OCI-LY1 (cell line): ENCODE results near the gene USP15.

Experiments used
- H2AFZ ChIP-seq: fragments of 200-600 bp; sonication (generic), shearing (Covaris generic); 2 replicates; pipeline ENCODE4 v1.6.0; 2014; ENCODE audit warnings: antibody characterized with exemption, mild to moderate bottlenecking, low read length
- H3F3A ChIP-seq: fragments of 200-600 bp; sonication (generic), shearing (Covaris generic); 2 replicates; pipeline ENCODE4 v1.6.0; 2014; ENCODE audit warnings: mild to moderate bottlenecking, antibody characterized with exemption, low read length, moderate library complexity; ENCODE audit not compliant: insufficient read depth
- H3K27ac ChIP-seq: fragments of 200-600 bp; sonication (generic); 2 replicates; pipeline ENCODE4 v1.5.1; 2014; ENCODE audit warnings: low read length, mixed run types, mild to moderate bottlenecking, low read depth; ENCODE audit not compliant: poor library complexity, severe bottlenecking
- H3K27me3 ChIP-seq: fragments of 200-600 bp; sonication (generic); 2 replicates; pipeline ENCODE4 v1.6.0; 2014; ENCODE audit warnings: antibody characterized with exemption, mild to moderate bottlenecking, low read length, moderate library complexity; ENCODE audit not compliant: insufficient read depth
- H3K36me3 ChIP-seq: fragments of 200-600 bp; sonication (generic); 2 replicates; pipeline ENCODE4 v1.6.1; 2014; ENCODE audit warnings: mild to moderate bottlenecking, antibody characterized with exemption, low read length, moderate library complexity, mixed read lengths; ENCODE audit not compliant: insufficient read depth
- H3K4me1 ChIP-seq: fragments of 200-600 bp; sonication (generic); 2 replicates; pipeline ENCODE4 v1.5.1; 2014; ENCODE audit warnings: mild to moderate bottlenecking, low read length, moderate library complexity; ENCODE audit not compliant: insufficient read depth, severe bottlenecking
- H3K4me2 ChIP-seq: fragments of 200-600 bp; sonication (generic), shearing (Covaris generic); 2 replicates; pipeline ENCODE4 v1.6.1; 2014; ENCODE audit warnings: low read length
- H3K4me3 ChIP-seq: fragments of 200-600 bp; sonication (generic); 2 replicates; pipeline ENCODE4 v1.5.1; 2014; ENCODE audit warnings: low read length, low read depth, mild to moderate bottlenecking, mixed read lengths; ENCODE audit not compliant: poor library complexity, severe bottlenecking
- H3K79me2 ChIP-seq: fragments of 200-600 bp; shearing (Covaris generic); 2 replicates; pipeline ENCODE4 v1.6.1; 2016; ENCODE audit warnings: mixed run types, low read length, mixed read lengths; ENCODE audit not compliant: insufficient read depth
- H3K9ac ChIP-seq: fragments of 200-600 bp; sonication (generic), shearing (Covaris generic); 2 replicates; pipeline ENCODE4 v1.6.1; 2014; ENCODE audit warnings: mild to moderate bottlenecking, low read length, mixed read lengths
- H3K9me2 ChIP-seq: fragments of 200-600 bp; sonication (generic), shearing (Covaris generic); 2 replicates; pipeline ENCODE4 v1.6.1; 2014; ENCODE audit warnings: low read depth, mild to moderate bottlenecking, low read length, mixed read lengths
- H3K9me3 ChIP-seq: fragments of 200-600 bp; shearing (Covaris generic); 2 replicates; pipeline ENCODE4 v1.6.1; 2014; ENCODE audit warnings: low read length, mixed read lengths
- H4K20me1 ChIP-seq: fragments of 200-600 bp; sonication (generic), shearing (Covaris generic); 2 replicates; pipeline ENCODE4 v1.6.0; 2016; ENCODE audit warnings: mild to moderate bottlenecking, low read length; ENCODE audit not compliant: insufficient read depth
- EZH2 ChIP-seq: fragments of 200-600 bp; sonication (generic), shearing (Covaris generic); IDR thresholded peaks from 2 replicates; pipeline ENCODE4 v1.8.0; 2017; ENCODE audit warnings: borderline replicate concordance, mixed run types, mild to moderate bottlenecking, antibody characterized with exemption, low read length, moderate library complexity, mixed read lengths
- TF ChIP-seq, protein P1 (sequence below): fragments of 200-600 bp; sonication (generic), shearing (Covaris generic); IDR thresholded peaks from 2 replicates; pipeline ENCODE4 v1.5.1; 2017; ENCODE audit warnings: mild to moderate bottlenecking, antibody characterized with exemption, low read length, moderate library complexity, mixed read lengths

The USP15 gene

DNA sequence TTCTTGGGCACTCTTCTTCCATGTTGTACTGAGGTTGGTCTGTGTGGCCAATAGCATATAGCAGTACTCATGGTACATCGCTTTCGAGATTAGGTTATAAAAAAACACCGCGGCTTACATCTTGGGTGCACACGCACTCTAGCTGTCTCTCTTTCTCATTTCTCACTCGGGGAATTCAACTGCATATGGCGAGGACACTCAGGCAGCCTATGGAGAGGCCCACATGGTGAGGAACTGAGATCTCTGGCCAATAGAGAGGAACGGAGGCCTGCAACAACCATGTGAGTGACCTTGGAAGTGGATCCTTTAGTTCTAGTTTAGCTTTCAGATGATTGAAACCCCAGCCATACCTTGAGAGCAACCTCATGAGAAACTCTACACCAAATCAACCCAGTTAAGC is 45.6 kb downstream of the USP15 start:
- TF ChIP-seq, protein P1, sequence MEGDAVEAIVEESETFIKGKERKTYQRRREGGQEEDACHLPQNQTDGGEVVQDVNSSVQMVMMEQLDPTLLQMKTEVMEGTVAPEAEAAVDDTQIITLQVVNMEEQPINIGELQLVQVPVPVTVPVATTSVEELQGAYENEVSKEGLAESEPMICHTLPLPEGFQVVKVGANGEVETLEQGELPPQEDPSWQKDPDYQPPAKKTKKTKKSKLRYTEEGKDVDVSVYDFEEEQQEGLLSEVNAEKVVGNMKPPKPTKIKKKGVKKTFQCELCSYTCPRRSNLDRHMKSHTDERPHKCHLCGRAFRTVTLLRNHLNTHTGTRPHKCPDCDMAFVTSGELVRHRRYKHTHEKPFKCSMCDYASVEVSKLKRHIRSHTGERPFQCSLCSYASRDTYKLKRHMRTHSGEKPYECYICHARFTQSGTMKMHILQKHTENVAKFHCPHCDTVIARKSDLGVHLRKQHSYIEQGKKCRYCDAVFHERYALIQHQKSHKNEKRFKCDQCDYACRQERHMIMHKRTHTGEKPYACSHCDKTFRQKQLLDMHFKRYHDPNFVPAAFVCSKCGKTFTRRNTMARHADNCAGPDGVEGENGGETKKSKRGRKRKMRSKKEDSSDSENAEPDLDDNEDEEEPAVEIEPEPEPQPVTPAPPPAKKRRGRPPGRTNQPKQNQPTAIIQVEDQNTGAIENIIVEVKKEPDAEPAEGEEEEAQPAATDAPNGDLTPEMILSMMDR, result no peak
- no peak for TF ChIP-seq EZH2

DNA sequence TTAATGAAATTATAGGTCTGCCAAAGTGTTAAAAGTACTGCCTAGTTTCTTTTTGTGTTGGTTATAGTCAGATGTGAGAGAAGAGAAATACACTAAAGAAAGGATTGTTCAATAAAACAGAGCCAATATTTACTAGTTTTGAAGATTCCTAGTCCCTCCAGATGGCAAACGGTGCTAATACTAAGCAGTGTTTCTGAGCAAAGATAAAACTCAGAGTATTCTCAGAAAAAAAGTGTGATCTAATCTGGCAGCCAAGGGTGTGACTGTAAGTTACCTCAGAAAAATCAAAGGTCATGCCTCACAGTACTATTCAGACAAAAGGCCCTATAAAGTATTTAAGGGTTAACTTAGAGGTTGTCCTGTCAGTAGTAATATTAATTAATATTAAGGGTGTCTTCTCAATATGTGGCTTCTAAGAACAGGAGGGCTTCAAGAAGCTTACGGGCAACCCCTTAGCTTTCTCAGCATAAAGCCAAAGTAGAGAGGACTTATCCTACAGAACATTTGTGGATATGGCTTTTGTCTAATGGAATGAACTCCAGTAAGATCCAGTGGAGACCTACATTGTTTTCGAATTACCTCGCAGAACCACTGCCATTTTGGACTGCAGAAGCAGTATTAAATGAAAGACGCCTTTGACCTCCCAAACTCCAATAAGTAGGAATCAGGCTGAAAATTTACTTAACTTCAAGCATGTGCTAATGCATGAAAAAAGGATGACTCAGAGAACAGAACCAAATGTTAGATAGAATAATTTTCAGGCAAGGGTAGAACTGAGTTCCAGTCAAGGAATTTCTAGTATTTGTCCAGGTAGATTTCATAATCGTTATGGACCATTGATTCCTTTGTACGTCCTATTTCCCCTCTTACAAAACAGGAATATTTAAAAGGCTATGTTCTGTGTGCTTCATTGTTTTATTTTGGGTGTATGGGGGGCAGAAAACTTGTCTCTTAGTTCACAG is 46.6 kb downstream of the USP15 start:
- H3F3A ChIP-seq, result no peaks in the 10 kb centered on the region
- no peaks in the 10 kb centered on the region for H4K20me1 ChIP-seq
- no peaks in the 10 kb centered on the region for H3K27me3 ChIP-seq

More for the DNA sequence above, 45.6 kb downstream of the USP15 start:
- Histone ChIP-seq H3F3A (no peaks in the 10 kb centered on the region), H3K27ac (no peak overlapping the region), H3K79me2 (peaks cover 4% of the 10 kb centered on the region; the same call in 1 of the 2 replicates), H3K9me3 (peaks cover 11% of the 10 kb centered on the region), H3K4me1 (no peaks in the 10 kb centered on the region), H3K27me3 (no peaks in the 10 kb centered on the region), H3K9ac (no peak overlapping the region), H3K9me2 (no peaks in the 10 kb centered on the region), H3K4me3 (no peak overlapping the region), H3K4me2 (no peak overlapping the region), H2AFZ (no peak overlapping the region), H3K36me3 (peaks cover 77% of the 10 kb centered on the region), H4K20me1 (no peaks in the 10 kb centered on the region)

DNA sequence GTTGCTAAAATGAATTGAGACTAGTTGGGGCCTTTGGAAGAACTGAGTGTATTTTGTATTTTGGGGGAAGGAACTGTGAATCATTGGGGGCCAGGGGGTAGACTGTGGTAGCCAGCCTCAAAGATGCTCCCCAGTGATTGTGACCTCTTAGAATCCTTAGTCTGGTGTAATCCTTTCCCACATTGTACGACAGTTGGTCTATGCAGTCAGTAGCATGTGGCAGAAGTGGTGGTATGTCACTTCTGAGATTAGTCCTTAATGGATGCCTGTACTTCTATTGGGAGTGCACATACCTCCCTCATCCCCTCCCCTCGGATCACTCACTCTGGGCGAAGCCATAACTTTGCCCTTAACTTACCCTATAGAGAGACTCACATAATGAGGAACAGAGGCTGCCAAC is 48.0 kb downstream of the USP15 start:
- H2AFZ ChIP-seq, result no peak overlapping the region
- H3K79me2 ChIP-seq, result no peaks in the 10 kb centered on the region; the same call in 1 of the 2 replicates
- H3K36me3 ChIP-seq, result peaks cover 58% of the 10 kb centered on the region
- TF ChIP-seq, protein P1, result no peak
- TF ChIP-seq EZH2, result no peak
- H3K9me3 ChIP-seq, result peaks cover 10% of the 10 kb centered on the region; the same call in 1 of the 2 replicates
- H3F3A ChIP-seq, result no peaks in the 10 kb centered on the region
- H3K27me3 ChIP-seq, result no peaks in the 10 kb centered on the region
- H4K20me1 ChIP-seq, result no peaks in the 10 kb centered on the region
- H3K4me3 ChIP-seq, result no peak overlapping the region
- H3K4me2 ChIP-seq, result no peak overlapping the region
- no peak overlapping the region for H3K9ac ChIP-seq
- H3K4me1 ChIP-seq, result no peaks in the 10 kb centered on the region
- H3K27ac ChIP-seq, result no peak overlapping the region
- H3K9me2 ChIP-seq, result no peaks in the 10 kb centered on the region

More for the DNA sequence above, 46.6 kb downstream of the USP15 start:
- H3K4me3 ChIP-seq, result no peak overlapping the region
- H3K4me2 ChIP-seq, result no peak overlapping the region
- no peaks in the 10 kb centered on the region for H3K9me2 ChIP-seq
- TF ChIP-seq, protein P1, result no peak
- no peak for TF ChIP-seq EZH2
- H2AFZ ChIP-seq, result no peak overlapping the region
- H3K36me3 ChIP-seq, result peaks cover 71% of the 10 kb centered on the region
- no peak overlapping the region for H3K9ac ChIP-seq
- H3K27ac ChIP-seq, result no peak overlapping the region
- peaks cover 10% of the 10 kb centered on the region for H3K9me3 ChIP-seq
- no peaks in the 10 kb centered on the region for H3K4me1 ChIP-seq
- H3K79me2 ChIP-seq, result no peaks in the 10 kb centered on the region; the same call in 1 of the 2 replicates
